GM23338 (cell line): ENCODE results near the gene TEX29. TPM values are rescaled to one million over a fixed set of nuclear protein-coding genes. Genes with fewer than 3 reads are reported as not detected.

Experiments
- ATAC-seq: fragments of 200-7000 bp; cut with Tn5 transposase; 3 replicates; pipeline ENCODE4 v1.9.1; 2020
- DNase-seq: peaks from one replicate; pipeline ENCODE4 v3.0.0-alpha.2; 2015; ENCODE audit warnings: low spot score
- H2AFZ ChIP-seq: fragments of 200-600 bp; sonication (generic); 2 replicates; pipeline ENCODE4 v1.8.0; 2016; ENCODE audit warnings: antibody characterized with exemption, mild to moderate bottlenecking, moderate library complexity
- H3F3A ChIP-seq: fragments of 200-600 bp; sonication (generic); replicated peaks from 2 replicates; pipeline ENCODE4 v1.8.0; 2017; ENCODE audit warnings: antibody characterized with exemption, mixed run types, low read depth
- H3K27ac ChIP-seq: fragments of 200-600 bp; sonication (generic); 2 replicates; pipeline ENCODE4 v1.6.1; 2016; ENCODE audit warnings: low read depth
- H3K27me3 ChIP-seq: fragments of 200-600 bp; sonication (generic); 2 replicates; pipeline ENCODE4 v1.8.0; 2016; ENCODE audit warnings: mild to moderate bottlenecking, mixed run types, moderate library complexity; ENCODE audit not compliant: insufficient read depth
- H3K36me3 ChIP-seq: fragments of 200-600 bp; sonication (generic); 2 replicates; pipeline ENCODE4 v1.8.0; 2016; ENCODE audit warnings: mild to moderate bottlenecking; ENCODE audit not compliant: insufficient read depth
- H3K4me1 ChIP-seq: fragments of 200-600 bp; sonication (generic); 2 replicates; pipeline ENCODE4 v1.8.0; 2016; ENCODE audit warnings: mild to moderate bottlenecking, moderate library complexity; ENCODE audit not compliant: insufficient read depth
- H3K4me2 ChIP-seq: fragments of 200-600 bp; sonication (generic); 2 replicates; pipeline ENCODE4 v1.7.1; 2017; ENCODE audit warnings: mixed run types
- H3K4me3 ChIP-seq: fragments of 200-600 bp; sonication (generic); 2 replicates; pipeline ENCODE4 v1.6.1; 2016; ENCODE audit warnings: mixed run types
- H3K79me2 ChIP-seq: fragments of 200-600 bp; sonication (generic); replicated peaks from 2 replicates; pipeline ENCODE4 v1.8.0; 2017; ENCODE audit warnings: mild to moderate bottlenecking; ENCODE audit not compliant: insufficient read depth
- H3K9me2 ChIP-seq: fragments of 200-600 bp; sonication (generic); 2 replicates; pipeline ENCODE4 v1.8.0; 2017; ENCODE audit not compliant: insufficient read depth
- H4K20me1 ChIP-seq: fragments of 200-600 bp; sonication (generic); replicated peaks from 2 replicates; pipeline ENCODE4 v1.8.0; 2017; ENCODE audit warnings: mild to moderate bottlenecking; ENCODE audit not compliant: insufficient read depth
- H3K27ac Mint-ChIP-seq: 2 replicates; pipeline ENCODE4 v1.8.0; 2020; ENCODE audit warnings: inconsistent platforms, mild to moderate bottlenecking, moderate library complexity, mixed read lengths
- H3K27me3 Mint-ChIP-seq: 3 replicates; pipeline ENCODE4 v1.8.0; 2022; ENCODE audit warnings: low read depth, mild to moderate bottlenecking, moderate library complexity, mixed read lengths, inconsistent platforms; ENCODE audit not compliant: insufficient read depth, poor library complexity
- H3K36me3 Mint-ChIP-seq: 3 replicates; pipeline ENCODE4 v1.8.0; 2021; ENCODE audit warnings: low read depth, mild to moderate bottlenecking, inconsistent platforms, moderate library complexity, mixed read lengths
- H3K4me1 Mint-ChIP-seq: 3 replicates; pipeline ENCODE4 v1.8.0; 2020; ENCODE audit warnings: mild to moderate bottlenecking, inconsistent platforms, mixed read lengths
- H3K4me3 Mint-ChIP-seq: 3 replicates; pipeline ENCODE4 v1.8.0; 2021; ENCODE audit warnings: moderate library complexity, mild to moderate bottlenecking, inconsistent platforms, mixed read lengths
- H3K9me3 Mint-ChIP-seq: 3 replicates; pipeline ENCODE4 v1.8.0; 2020; ENCODE audit warnings: moderate library complexity, mild to moderate bottlenecking, inconsistent platforms, mixed read lengths
- CTCF ChIP-seq, 2 experiments: fragments of 200-600 bp in 1 of 2; sonication (generic) in 1 of 2; conservative IDR thresholded peaks; 2 replicates each; pipeline versions ENCODE4 v1.5.1 to v1.6.1; 2016 to 2017; ENCODE audit warnings: antibody characterized with exemption in 2 of 2, low read depth in 2 of 2, mild to moderate bottlenecking in 2 of 2, moderate library complexity in 1 of 2
- ETS1 ChIP-seq: IDR thresholded peaks from 2 replicates; pipeline ENCODE4 v1.6.1; 2016; ENCODE audit warnings: antibody characterized with exemption
- EZH2 ChIP-seq: fragments of 200-600 bp; sonication (generic); IDR thresholded peaks from one replicate; pipeline ENCODE4 v1.8.0; 2017; ENCODE audit warnings: antibody characterized with exemption, mild to moderate bottlenecking, low read depth; ENCODE audit not compliant: unreplicated experiment
- JUNB ChIP-seq: IDR thresholded peaks from one replicate; pipeline ENCODE4 v1.6.1; 2016; ENCODE audit warnings: antibody characterized with exemption; ENCODE audit not compliant: unreplicated experiment
- NANOG ChIP-seq: IDR thresholded peaks from 2 replicates; pipeline ENCODE4 v1.6.1; 2016; ENCODE audit warnings: antibody characterized with exemption, borderline replicate concordance
- POLR2AphosphoS5 ChIP-seq: IDR thresholded peaks from 2 replicates; pipeline ENCODE4 v1.6.1; 2016; ENCODE audit warnings: antibody characterized with exemption, low read depth
- REST ChIP-seq: IDR thresholded peaks from one replicate; pipeline ENCODE4 v1.6.1; 2018; ENCODE audit warnings: antibody characterized with exemption; ENCODE audit not compliant: unreplicated experiment
- STAT1 ChIP-seq: IDR thresholded peaks from one replicate; pipeline ENCODE4 v1.6.1; 2016; ENCODE audit warnings: antibody characterized with exemption; ENCODE audit not compliant: unreplicated experiment
- polyA plus RNA-seq: library from polyadenylated mRNA; unstranded; fragments of >200 nt; fragmentation: Nextera tagmentation; extraction: Ambion mirVana; gene quantifications from 2 replicates; pipeline ENCODE4 v1.2.1, GENCODE V29; 2016
- total RNA-seq: library from RNA; depleted of rRNA; stranded (reverse); fragments of >200 nt; shearing (Covaris generic); gene quantifications from 2 replicates; pipeline ENCODE4 v1.2.3, GENCODE V29; 2014

TEX29 gene
- total and polyA plus RNA-seq, 2 experiments from 2014 or later: 0.31 TPM; not detected in 1

- TF ChIP-seq POLR2AphosphoS5 (no peak), JUNB (no peak), CTCF (conservative IDR thresholded peaks at IDR 0.05; ENCODE audit: low read depth in 2 of 2) (no peak), REST (no peak), EZH2 (no peak)
Measured at GRCh38 chr13:111278743-111279652, 41.4 kb upstream of the TEX29 start (continued).

- peaks cover 32% of the 10 kb centered on the region for H3K36me3 ChIP-seq
- no peaks in the 10 kb centered on the region for H3K9me3 Mint-ChIP-seq
- TF ChIP-seq STAT1 (no peak), ETS1 (no peak), CTCF (conservative IDR thresholded peaks at IDR 0.05; ENCODE audit: low read depth in 2 of 2) (no peak), NANOG (no peak), REST (no peak)
Measured at GRCh38 chr13:111280226-111280625, 40.2 kb upstream of the TEX29 start.

More at GRCh38 chr13:111280226-111280625, 40.2 kb upstream of the TEX29 start:
- H3K9me2 ChIP-seq: no peaks in the 10 kb centered on the region
- no peak overlapping the region for H3K4me2 ChIP-seq
- peaks cover 57% of the 10 kb centered on the region for H3K36me3 Mint-ChIP-seq
- no peaks in the 10 kb centered on the region for H3K27me3 Mint-ChIP-seq
- ATAC-seq (no peak), DNase-seq (no peak)
- H3K4me1 ChIP-seq: no peaks in the 10 kb centered on the region
- no peak overlapping the region for H3K4me3 ChIP-seq
- H3K27ac ChIP-seq: no peak overlapping the region
- H3K27me3 ChIP-seq: no peaks in the 10 kb centered on the region
- no peaks in the 10 kb centered on the region; the same call in 1 of the 2 replicates for H4K20me1 ChIP-seq
- H3K27ac Mint-ChIP-seq: no peak overlapping the region
- 0 out of 2 replicates have a peak, but pooled peaks cover 6% of the 10 kb centered on the region for H3K79me2 ChIP-seq
- H3K4me1 Mint-ChIP-seq: no peaks in the 10 kb centered on the region
- no peak overlapping the region for H3K4me3 Mint-ChIP-seq
- H2AFZ ChIP-seq: no peak overlapping the region
- H3F3A ChIP-seq: no peaks in the 10 kb centered on the region
